NOMO-1 treated with dmso at 0.1 percent for 144 hours (cell line): ENCODE data around the gene TTC28.
"Not testable (repeated sequence)": the region's sequence is repeated elsewhere in the genome, so short reads cannot be mapped to it uniquely, and the experiment has no call there.

Experiments
- DNase-seq: peaks from one replicate; lab custom pipeline; 2025; ENCODE audit not compliant: unreplicated experiment; lab: John Stamatoyannopoulos, UW

The TTC28 gene

DNA sequence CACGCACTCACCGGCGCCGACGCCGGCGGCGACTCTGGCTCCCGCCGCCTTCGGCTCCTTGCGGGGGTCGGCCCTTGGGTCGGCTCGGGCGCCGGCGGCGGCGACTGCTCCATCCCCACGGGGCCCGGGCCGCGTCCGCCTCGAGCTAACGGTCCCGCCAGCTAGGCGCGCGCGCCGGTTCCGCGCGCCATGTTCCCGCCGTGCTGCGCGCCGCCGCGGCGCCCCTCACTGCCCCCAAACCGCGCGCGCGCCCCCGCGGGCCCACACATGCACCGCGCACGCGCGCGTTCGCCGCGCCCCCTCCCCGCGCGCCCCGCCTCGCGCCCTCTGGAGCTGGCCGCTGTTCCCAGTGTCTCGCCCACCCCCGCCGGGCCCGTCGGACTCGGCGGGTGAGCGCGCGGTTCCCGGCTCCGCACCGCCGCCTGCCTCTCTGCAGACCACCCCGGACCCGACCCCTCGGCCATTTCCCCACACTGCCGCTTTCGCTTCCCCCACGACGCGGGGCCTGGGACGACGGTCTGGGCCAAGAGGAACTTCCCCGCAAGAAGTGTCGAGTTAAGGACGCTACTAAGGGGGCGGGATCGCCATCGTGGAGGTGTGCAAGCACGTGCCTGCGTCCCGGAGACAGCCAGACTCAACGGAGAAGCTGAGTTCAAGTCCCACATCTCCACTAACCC lies at the start of gene TTC28:
Gene TTC28, minus strand, starts transcription at position 230 of the 677 bp plus-strand sequence. Its CDS starts 117 bp downstream, at position 113.
- not testable (repeated sequence) for DNase-seq

DNA sequence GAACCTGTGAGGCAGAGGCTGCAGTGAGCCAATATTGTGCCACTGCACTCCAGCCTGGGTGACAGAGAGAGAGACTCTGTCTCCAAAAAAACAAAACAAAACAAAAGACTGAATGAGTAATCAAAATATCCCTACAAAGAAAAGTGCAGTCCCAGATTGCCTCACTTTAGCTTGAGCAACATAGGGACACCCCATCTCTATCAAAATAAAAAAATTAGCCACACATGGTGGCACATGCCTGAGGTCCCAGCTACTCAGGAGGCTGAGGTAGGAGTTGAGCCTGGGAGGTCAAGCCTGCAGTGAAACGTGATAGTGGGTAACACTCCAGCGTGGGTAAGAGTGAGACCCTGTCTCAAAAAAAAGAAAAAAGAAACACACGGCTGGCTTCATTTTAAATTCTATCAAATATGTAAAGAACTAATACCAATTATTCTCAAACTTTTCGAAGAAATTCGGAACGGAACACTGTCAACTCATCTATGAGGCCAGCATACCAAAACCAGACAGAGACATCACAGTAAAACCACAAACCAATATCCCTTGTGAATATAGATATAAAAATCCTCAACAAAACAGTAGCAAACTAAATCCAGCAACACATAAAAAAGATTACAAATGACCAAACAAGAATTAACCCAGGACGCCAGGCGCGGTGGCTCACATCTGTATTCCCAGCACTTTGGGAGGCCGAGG lies 49.1 kb upstream of the TTC28 start:
- no peak for DNase-seq

DNA sequence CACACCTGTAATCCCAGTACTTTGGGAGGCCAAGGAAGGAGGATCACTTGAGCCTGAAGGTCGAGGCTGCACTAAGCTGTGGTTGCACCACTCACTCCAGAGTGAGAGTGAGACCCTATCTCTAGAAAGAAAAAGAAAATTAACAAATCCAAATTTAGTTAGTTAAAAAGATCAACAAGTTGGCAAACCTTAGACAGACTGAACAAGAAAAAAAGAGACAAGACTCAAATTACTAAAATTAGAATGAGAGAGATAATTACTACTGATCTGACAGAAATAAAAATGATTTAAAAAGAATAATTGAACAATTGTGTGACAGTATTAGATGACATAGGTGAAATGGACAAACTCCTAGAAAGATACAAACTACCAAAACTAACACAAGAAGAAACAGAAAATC lies 48.4 kb upstream of the TTC28 start:
- DNase-seq: no peak

DNA sequence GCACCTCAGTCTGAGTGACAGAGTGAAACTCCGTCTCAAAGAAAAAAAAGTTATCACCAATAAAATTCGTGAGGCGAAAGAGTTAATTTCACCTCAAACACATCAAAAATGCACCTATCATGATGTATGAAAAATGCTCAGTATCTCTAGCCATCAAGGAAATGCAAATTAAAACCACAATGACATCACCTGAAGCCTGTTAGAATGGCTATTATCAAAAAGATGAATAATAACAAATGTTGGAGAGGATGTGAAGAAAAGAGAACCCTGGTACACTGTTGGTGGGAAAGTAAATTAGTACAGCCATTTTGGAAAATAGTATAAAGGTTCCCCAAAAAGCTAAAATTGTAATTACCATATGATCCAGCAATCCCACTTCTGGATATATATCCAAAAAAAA lies 38.4 kb upstream of the TTC28 start:
- no peak for DNase-seq

DNA sequence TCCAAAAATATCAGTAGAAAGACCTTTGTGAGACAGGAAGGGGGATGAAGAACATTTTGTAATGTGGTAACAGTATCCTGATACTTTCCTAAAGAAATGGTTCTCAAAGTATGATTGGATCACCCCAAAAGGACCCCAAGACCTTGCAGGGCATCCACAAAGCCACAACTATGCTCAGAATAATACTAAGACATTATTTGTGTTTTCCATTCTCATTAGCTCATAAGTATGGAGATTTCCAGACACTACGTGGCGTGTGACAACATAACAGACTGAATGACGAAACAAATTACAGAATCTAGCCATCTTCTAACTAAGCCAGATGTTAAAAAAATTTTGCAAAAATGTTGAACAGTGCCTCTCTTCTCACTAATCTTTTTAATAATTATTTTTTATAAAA lies 37.0 kb upstream of the TTC28 start:
- DNase-seq: no peak

DNA sequence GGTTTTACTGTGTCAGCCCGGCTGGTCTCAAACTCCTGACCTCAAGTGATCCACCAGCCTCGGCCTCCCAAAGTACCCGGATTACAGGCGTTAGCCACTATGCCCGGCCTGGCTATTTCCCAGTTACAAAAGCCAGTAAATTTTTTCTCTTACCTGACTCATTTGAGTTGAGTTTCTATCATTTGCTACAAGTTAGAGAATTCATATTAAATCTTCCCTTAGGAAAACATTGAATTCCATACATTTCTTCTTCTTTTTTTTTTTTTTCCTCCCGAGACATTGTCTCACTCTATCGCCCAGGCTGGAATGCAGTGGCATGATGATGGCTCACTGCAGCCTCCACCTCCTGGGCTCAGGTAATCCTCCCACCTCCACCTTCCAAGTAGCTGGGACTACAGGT lies 36.0 kb upstream of the TTC28 start:
- DNase-seq: no peak

DNA sequence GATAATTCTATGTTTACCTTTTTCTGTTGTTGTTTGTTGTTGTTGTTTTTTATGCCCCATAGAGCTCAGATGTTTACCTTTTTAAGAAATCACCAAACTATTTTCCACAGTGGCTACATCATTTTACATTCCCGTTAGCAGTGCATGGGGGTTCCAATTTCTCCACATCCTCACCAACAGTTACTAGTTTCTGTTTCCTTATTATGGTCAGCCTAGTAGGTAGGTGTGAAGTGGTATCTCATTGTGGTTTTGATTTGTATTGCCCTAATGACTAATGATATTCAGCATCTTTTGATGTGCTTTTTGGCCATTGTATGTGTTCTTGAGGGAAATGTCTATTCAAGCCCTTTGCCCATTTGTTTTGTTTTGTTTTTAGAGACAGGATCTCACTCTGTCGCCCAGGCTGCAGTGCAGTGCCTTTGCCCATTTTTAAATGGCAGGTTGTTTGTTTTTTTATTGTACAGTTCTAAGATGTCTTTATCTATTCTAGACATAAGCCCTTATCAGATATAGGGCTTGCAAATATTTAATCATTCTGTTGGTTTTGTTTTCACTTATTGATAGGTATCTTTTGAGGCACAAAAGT lies 34.5 kb upstream of the TTC28 start:
- DNase-seq: no peak

DNA sequence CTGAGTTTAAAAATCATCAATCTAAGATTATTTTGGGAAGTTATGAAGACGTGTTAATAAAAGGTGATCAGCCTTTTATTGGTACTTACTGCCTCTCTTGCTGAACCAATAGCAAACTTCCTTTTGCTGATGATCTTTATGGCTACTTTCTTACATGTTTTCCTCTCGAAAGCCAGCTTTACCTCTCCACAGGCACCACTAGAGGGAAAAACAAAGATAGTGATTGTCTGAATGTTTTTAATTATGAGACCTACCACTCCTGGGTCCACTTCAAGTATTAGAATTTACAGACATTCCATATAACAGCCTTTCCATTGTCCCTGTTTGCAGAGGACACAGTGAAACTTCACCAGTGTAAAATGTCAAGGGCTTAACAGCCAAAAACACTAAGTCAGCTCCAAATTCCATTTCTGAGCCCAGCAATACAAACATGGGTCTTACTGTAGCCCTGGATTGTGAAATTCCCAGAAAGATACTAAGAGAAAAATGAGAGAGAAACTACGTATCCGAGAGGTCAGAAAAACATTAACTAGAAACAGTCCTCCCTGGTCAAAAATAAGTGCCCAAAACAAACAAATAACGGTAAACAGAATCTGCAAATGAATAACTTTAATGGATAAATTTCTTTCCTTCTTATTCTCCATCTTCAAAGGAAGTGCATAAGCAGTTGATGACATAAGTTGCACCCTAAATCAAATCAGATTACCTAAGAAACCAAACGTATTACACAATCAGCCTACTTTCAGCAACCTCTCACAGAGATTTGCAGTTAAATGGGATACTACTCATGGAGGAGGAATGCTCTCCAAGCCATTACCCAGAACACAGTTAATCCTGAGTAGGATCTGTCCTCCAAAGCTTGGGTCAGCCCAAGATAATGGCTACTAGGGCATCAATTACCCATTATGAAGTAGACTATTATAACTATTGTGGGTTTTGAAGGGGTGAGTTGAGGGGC lies 32.5 kb upstream of the TTC28 start:
- DNase-seq: peak; percentile 1

DNA sequence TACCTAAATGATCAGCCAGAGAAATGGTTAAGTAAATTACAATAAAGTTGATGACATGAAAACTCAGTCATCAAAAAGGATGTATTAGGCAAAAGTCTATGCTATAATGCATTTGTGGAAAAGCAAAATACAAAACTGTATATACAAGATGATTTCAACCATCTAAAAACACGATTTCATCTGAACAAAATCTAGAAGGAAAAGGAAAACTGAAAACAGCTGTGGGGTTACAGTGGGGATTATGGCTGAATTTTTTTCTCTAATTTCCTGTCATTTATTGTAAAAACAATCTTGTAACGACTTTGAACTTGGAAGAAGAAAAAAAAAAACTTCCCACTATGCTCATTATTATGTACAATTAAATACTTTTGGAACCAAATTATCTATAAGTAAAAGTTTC lies 31.7 kb upstream of the TTC28 start:
- no peak for DNase-seq

DNA sequence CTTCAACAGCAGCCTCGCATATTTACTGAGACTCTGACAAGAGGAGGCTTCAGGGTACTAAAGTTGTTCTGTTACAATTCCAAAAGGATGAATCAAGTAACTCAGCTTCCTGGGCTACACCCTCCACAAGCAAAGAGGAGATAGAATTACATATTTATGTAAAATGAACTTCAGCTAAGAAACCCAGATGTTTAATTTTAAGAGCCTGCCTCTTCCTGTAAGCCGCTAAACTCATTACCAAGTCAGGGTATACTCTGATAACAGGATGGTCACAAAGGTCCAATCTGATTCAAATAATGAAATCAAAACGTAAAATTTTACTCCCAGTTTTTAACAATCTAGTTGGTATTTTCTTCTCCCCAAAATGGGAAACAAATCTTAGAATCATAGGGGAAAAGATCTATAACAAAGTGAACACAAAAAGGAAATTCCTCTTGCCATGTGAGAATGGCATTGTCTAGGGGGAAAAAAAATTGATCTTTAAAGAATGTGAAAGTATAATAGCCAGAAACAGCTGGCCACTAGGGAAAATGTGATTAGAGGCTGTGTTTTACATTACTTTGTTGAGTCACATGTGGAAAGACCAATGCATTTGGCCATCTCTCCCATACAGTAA lies 31.0 kb upstream of the TTC28 start:
- no peak for DNase-seq

DNA sequence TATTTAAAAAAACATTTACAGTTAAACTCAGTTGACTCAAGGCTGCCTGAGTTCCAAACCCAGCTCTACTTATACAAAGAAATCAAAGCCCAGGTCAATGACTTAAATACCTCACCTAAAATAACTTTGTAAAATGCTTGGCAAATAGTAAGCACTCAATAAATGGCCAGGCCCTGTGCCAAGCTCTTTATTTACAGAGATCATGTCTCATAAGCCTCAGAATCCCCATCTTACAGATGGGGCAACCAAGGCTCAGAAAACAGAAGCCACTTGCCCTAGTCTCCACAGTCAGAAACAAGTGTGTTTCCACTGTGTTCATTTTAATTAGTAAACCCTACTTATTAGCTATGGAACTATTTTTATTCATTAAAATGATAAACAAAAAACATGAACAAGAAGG lies 30.5 kb upstream of the TTC28 start:
- DNase-seq: no peak

DNA sequence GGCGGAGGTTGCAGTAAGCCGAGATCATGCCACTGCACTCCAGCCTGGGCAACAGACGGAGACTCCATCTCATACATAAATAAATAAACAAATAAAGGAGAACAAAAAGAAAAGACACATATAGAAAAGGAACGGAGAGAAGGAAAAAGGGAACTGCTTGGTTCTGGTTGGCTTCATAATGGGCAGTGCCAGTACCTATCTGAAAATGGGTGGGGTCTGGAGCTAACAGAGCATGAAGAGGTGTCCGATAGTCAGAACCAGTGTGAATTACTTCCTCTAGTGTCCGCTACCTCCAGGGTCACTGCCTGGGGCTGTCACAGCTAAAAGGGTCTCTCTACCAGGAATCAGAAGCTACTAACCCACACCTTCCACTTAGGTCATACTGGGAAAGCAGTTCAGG lies 27.2 kb upstream of the TTC28 start:
- DNase-seq: no peak

DNA sequence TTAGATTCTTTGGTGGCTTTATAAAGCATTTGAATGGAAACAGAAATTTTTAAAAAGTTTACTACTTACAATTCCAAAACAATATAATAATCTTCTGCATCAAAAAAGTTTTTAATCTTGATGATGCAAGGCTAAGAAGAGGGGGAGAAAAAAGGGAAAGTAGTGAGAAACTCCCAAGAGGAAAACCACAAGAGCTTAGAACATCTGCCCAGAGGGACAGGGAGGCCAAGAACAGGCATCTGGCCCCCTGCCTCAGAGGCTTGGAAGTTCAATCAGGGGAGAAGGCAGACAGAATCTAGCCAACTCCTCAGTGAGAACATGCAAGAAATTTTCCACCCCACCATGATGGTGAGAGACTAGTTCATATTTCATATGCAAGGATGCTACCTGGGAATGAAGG lies 23.8 kb upstream of the TTC28 start:
- no peak for DNase-seq

DNA sequence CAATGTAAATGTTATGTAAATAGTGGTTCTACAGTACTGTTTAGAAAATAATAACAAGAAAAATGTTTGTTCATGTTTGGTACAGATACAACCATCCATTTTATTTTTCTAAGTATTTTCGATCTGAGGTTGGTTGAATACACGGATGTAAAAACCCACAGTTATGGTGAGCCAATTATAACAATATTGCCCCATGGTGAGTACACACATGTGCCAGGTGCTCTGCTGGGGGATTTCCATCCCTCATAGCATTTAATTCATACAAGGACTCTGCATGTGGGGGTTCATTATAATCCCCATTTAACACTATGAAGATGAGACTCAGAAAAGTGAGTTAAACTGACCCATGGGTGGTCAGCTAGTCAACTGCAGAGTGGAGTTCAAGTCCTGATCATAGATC lies 23.3 kb upstream of the TTC28 start:
- DNase-seq: no peak

DNA sequence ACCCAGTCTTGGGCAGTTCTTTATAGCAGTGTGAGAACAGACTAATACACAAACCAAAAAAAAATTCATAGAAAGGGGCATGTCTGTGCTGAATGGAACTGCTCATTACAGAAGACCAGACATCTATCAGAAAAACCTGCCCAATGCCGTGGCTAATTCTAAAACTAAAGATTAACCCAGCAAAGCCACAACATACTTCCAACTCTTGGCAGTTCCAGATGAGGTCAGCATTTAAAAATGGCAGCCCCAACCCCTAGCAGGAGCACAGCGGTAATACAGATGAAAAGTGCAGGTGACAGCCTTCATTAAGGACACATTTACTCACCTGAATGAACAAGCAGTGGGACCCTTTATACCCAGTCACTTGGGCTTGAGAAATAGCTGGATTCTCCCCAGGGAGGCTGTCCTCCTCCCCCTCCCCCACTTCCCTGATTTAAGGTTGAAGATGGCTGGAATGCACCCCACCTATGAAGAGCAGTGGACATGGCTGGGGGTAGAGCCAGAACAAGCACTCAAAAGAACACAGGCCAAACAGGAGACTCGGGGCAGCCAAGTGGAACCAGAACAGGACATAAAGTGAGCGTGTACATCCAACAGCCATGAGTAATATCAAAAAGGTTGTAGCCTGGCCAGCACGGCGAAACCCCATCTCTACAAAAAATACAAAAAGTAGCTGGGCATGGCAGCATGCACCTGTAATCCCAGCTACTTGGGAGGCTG lies 13.6 kb upstream of the TTC28 start:
- not testable (repeated sequence) for DNase-seq

DNA sequence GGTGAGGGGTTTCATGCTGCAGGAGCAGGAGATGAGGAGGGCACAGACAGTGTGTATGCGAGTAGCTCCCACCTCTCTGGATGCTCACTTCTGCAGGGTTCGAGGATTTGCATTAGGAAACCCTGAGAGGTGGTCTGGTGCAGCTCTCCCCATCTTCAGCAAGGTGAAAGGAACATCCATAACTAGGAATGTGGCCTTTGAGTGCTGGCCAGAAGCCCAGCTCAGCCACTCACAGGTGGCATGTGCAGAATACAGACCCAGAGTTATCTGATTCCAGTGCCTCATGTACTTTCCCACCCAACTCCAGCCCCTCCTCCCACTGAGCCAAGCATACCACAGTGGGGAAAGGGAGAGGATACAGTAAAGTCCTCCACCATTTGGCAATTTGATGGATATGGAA lies 10.2 kb upstream of the TTC28 start:
- DNase-seq: not testable (repeated sequence)

DNA sequence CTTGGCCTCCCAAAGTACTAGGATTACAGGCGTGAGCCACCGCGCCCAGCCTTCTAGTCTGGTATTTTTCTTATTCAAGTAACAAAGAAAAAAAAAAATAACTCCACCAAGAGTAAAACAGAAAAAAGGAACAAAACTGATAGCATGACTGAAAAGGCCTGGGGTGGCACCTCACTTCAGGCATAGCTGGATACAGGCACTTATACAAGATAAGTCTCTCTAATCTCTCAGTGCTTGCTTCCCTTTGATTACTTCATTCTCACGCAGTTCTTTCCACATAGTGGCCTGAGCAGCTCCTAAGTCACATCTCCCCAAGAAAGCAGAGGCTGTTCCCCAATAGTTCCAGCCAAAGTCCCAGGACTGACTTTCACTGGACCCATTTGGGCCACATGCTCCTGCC lies 3.3 kb upstream of the TTC28 start:
- DNase-seq: not testable (repeated sequence)

DNA sequence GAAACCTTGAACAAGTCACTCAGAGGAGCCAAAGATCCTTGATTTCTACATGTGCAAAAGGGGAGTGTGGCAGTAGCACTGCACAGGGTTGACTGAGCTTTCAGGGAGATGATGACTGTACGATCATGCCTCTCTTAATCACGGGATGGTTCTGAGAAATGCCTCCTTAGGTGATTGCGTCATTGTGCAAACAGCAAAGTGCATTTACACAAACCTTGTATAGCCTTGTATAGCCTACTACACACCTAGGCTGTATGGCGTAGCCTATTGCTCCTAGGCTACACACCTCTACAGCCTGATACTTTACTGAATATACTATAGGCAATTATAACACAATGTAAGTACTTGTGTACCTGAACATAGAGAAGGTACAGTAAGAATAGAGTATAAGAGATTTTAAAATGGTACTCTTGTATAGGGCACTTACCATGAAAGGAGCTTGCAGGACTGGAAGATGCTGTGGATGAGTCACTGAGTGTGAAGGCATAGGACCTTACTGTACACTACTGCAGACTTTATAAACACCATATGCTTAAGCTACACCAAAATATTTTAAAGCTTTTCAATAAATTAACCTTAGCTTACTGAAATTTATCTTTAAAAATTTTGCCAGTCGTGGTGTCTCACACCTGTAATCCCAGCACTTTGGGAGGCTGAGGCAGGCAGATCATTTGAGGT lies 1.3 kb upstream of the TTC28 start:
- DNase-seq: not testable (repeated sequence)

DNA sequence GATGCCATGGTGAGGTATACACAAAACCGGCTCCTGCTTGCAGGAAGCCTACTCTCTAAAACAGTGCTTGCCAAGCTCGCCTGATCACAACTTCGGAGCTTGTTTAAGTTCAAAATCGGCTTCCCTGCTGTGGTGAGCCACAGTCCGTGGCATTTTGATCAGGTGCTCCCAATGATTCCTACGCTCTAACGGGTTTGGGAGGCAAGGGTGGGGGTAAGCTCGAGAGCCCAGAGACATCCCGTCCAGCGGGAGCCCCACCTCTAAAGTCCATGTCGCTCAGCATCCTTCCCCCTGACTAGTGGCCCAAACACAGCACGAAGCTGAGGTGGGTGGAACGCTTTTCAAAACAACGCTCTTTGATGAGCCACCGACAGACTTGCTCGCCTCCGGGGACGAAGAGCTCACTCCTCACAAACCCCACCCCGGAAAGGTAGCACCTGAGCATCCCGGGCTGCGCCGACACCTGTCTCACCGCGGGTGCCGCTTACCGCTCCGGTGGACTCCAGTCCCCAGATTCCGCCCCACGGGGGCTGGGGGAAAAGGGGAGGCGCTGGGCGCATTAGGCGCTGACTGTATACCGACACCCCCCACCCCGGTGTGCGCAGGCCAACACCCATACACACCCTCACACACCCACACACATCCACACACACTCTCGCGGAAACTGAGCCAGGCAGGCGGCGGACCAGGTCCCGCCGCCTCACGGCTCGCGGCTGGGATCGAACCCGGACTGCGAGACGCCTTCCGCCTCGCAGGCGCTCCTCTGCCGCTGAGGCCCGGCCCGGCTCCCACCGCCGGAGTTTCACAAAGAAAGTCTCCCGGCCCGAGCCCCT lies 646 bp downstream of the TTC28 start:
- not testable (repeated sequence) for DNase-seq
